GM19240 (cell line): ENCODE data around the gene PROCR.
"Not testable (repeated sequence)": the region's sequence is repeated elsewhere in the genome, so short reads cannot be mapped to it uniquely, and the experiment has no call there.

Experiments
- DNase-seq: peaks from one replicate; pipeline ENCODE4 v3.0.0; 2011; ENCODE audit warnings: low spot score; ENCODE audit not compliant: insufficient read length

The PROCR gene

DNA sequence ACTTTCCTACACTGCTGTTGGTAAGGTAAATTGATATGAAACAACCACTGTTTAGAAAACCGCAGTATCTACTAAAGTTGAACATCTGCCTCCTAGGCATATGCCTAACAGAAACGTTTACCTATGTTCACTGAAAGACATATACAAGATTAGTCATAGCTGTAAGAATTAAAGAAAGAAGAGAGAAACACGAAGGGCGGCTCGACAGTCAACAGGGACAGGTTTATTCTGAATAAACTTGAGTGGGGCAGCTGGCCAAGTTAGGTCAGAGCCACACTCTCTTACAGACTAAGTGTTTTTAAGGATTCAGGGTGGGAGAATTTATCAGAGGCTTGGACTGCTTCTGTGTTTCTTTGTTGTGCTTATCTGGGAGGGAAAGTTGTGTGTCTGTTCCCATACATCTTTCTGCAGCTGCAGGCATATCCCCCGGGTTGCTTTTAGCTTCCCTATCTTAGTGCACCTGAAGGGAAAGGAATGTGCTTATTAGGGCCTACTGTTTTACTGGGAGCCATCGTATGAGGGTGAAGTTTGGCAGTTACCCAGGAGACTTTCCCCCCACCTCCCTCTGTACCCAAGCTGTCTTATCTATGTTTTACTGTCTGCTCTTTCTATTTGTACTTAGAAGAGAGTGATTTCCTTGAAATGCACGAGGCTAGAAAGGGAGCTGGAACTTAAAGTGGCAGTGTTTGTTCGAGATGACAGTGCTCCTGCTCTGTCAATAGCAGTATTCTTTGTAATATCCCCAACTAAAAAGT, 20.4 kb downstream of the PROCR start:
- DNase-seq: no peak

DNA sequence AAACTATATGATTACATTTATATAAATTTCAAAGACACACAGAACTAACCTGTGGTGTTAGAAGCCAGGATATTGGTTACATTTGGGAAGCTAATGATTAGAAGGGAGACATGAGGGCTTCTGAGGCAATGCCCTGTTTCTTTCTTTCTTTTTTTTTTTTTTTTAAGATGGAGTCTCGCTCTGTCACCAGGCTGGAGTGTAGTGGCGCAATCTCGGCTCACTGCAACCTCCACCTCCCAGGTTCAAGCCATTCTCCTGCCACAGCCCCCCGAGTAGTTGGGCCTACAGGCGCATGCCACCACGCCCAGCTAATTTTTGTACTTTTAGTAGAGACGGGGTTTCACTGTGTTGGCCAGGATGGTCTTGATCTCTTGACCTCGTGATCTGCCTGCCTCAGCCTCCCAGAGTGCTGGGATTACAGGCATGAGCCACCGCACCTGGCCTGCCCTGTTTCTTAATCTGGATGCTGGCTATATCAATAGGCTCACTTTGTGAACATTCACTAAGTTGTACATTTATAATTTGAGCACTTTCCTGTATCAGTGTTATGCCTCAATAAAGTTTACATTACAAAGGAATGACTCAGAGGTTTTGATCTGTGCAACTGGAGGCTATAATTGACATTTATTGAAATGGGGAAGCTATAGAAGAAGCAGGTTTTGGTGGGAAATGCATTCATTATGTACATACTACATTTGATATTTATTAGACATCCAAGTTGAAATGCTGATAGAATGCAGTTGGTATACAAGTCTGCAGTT, 21.3 kb downstream of the PROCR start:
- not testable (repeated sequence) for DNase-seq

DNA sequence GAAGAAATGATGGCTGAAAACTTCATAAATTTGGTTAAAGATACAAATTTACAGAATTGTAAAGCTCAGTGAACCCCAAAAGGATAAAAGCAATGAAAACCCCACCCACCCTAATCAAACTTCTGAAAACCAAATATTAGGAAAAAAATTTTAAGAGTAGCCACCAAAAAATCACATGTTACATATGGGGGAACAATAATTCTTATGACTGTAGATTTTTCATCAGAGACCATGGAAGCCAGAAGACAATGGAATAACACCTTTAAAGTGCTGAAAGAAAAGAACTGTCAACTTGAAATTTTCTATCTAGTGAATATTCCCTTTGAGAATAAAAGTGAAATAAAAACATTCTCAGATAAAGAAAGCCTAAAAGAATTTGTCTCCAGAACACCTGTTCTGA, 24.4 kb downstream of the PROCR start:
- no peak for DNase-seq

DNA sequence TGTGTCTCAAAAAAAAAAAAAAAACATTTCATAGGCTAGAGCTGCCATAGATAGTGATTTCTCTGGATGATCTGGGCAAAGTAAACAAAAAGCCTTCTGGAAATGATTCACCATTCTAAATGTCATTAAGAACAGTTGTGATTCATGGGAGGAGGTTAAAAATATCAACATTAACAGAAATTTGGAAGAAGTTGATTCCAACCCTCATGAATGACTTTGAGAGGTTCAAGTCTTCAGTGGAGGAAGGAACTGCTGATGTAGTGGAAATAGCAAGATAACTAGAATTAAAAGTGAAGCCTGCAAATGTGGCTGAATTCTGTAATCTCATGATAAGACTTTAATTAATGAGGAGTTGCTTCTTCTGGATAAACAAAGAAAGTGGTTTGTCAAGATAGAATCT, 27.9 kb downstream of the PROCR start:
- DNase-seq: no peak

DNA sequence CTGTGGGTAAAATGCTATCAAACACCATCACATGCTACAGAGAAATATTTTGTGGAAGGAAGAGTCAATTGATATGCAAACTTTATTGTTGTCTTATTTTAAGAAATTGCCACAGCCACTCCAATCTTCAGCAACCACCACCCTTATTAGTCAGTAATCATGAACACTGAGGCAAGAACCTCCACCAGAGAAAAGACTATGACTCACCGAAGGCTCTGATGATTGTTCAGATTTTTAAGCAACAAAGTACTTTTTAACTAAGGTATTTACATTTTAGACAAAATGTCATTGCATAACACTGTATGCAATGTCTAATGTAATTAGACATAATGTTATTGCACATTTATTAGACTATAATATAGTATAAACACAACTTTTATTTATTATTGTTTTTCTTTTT, 28.4 kb downstream of the PROCR start:
- no peak for DNase-seq

DNA sequence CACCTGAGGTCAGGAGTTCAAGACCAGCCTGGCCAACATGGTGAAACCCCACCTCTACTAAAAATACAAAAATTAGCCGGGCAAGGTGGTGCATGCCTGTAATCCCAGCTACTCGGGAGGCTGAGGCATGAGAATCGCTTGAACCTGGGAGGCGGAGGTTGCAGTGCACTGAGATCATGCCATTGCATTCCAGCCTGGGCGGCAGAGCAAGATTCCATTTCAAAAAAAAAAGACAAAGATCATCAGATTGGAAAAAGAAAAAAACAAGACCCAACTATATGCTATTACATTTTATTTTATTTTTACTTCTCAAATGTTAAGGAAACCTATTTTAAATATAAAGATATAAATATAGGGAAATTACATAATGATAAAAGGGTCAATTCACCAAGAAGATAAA, 29.6 kb downstream of the PROCR start:
- not testable (repeated sequence) for DNase-seq

DNA sequence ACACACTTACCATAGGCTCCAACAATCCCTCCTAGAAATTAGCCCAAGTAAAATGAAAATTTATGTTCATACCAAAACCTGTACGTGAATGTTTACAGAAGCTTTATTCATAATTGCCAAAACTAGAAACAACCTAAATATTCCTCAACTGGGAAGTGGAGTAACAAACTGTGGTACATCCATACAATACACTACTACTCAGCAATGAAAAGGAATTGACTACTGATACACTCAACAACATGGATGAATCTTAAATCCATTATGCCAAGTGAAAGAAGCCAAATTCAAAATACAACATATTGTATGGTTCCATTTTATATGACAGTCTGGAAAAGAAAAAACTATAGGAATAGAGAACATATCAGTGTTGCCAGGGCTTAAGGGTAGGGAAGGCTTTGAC, 34.9 kb downstream of the PROCR start:
- DNase-seq: no peak

DNA sequence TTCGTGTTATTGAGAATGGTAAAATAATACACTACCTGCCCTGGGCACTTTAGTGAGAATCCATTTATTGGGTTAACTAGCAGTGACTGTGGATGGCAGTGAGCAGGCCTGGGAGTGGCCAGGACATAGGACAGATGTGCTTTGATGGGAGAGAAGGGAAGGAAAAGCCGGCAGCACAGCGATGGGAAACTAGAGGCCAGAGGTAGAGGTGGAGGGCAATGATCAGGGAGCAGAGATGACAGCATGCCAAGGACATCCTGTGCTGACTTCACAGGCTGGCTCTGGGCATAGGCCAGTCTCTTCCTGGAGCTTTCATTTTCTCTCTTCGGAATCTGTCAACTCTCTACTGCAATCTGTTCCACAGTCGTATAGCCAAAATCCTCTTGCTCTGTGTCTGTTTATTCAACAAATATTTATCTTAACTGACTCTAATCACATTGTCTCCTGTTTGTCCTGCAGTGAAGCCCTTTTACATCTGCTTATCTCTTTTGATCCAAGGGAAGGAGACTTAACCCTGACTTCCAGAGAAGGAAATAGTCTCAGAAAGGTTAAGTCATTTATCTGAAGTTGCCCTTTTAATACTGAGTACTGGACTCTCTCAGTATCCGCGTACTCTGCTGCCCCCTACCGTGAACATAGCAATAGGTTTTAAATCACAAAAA, 36.2 kb downstream of the PROCR start:
- no peak for DNase-seq

DNA sequence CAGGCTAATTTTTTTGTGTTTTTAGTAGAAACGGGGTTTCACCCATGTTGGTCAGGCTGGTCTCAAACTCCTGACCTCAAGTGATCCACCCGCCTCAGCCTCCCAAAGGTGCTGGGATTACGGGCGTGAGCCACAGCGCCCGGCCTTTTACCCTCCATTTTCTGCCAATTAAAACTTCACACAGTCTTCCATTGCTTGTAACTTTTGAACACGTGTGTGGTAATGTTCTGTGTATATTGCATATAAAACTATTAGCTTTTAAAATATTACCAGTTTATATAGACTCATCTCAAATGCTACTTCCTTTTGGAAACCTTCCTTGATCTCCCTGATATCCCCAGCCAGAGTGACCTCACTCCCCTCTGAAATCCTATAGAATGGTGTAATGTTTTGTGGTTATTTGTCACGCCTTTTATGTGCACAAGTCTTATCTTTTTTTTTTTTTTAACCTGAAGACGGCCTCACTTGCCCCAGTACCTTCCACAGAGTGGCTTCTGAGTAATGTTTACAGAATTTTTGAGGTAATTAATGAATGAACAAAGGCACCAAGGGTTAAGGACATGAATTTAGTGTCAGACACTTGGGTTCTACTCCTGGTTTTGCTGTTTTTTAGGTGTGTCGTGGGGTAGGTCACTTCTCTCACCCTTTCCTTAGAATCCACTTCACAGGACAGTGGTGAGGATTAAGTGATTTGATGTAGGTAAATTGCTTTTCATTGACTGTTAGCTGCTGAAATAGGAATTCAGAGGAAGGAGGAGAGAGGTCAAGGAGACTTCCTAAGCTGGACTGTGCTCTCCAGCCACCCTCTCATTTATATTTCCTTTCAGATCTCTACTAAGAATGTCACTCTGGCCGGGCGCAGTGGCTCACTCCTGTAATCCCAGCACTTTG, 43.4 kb downstream of the PROCR start:
- no peak for DNase-seq

DNA sequence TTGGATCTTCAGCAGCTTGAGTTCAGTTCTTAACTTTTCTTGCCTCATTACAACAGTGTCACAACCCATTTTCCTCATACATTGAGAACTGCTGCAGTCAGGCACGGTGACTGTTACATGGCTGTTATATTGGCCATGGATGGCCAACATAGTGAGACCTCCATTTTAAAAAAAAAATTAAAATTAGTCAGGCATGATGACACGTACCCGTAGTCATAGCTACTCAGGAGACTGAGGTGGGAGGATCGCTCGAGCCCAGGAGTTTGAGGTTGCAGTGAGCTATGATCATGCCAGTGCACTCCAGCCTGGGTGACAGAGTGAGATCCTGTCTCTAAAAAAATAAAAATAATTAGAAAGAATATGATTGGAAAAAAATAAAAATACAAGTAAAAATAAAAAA, 44.7 kb downstream of the PROCR start:
- no peak for DNase-seq

DNA sequence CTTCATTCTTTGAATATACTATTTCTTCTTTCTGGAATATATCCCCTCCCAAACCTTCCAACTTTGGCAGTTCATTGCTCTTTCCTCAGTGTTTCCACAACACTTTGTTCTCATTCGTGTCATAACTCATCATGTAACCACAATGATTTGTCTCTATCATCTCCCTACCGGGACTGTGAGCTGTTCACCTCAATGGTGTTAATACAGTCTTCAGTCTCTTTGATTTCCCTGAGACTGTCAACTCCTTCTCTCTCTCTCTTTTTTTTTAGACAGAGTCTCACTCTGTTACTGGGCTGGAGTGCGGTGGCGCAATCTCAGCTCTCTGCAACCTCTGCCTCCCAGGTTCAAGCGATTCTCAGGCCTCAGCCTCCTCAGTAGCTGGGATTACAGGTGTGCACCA, 52.1 kb downstream of the PROCR start:
- DNase-seq: no peak

DNA sequence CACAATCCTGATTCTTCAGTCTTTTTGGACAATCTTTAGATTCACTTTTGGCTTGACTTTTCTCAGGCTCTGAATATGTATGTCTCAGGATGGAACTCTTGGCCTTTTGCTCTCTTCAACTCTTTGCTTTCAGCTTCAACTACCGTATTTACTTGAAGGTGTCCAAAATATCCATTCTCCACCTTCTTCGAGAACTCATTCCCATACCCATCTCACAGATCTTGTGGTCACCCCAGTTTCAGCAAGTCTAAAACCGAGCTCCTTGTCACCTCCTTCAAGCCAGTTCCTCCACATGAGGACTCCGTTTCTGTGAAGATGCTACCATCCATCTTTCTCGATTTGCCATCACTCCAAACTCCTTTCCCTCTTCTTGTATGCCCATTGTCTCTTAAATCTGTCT, 52.7 kb downstream of the PROCR start:
- no peak for DNase-seq

DNA sequence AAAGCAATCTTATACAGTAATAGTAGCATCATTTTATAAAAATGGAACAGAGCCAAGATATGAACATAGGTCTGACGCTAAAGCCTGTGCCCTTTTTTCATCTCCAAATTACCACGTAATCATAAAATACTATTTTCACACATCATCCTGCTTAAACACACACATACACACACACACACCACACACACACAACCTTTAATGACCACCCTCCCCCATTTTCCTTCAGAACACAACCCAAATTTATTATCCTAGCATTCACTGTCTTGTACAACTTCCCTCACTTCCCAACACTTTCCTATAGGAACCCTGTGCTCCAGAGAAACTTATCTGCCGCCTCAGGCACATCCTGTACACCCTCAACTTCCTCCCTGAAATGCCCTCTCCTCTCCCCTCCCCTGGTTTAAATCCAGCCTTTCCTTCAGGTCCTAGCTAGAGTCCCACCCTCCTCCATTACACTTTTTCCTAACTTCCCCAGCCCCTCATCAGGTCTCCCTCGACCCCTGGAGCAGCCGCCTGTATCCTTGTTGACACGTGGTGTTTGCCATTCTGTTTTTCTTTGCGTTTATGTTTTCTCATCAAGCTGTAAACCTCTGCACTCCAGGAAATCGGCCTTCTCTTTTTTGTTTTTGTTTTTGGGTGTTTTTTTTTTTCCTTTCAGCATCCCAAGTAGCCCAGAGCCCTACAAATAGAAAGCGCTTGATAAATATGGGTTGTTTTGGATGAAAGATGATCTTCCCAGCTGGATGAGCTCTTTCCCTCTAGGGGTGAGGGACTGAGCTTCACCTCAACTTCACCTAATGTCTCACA, 53.6 kb downstream of the PROCR start:
- no peak for DNase-seq

DNA sequence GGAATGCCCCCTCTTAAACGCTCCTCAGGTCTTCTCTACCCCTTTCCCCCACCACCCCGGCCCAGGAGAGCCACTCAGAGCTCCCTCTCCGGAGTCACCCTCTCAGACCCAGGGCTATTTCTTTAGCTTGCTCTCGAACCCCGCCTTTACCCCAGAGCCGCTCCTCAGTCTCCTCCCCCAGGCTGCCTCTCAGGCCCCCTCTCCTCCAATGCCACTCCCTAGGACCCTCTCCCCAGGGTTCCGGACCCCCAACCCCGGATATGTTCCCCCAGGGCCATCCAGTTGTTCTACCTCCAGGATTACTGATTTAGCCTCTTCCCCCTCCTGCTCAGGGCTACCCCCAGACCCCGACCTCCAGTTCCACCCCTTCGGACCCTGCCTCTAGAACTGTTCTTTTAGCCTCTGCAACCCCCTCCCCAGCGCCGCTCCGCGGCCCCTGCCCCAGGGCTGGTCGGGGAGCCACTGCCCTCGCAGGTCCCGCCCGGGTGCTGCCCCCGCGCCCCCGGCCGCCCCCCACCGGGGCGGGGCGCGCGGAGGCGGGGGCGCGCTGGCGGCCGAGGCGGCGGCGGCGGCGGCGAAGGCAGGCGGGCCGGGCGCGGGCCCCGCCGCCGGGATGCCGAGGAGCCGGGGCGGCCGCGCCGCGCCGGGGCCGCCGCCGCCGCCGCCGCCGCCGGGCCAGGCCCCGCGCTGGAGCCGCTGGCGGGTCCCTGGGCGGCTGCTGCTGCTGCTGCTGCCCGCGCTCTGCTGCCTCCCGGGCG, 54.4 kb downstream of the PROCR start, which contains the start of gene MMP24:
MMP24 (plus strand) TSS at position 565 of the 758 bp plus-strand sequence; CDS start at position 614, 49 bp downstream.
- DNase-seq: no peak
